Measurements from ENCODE around the gene TMPRSS5.
"Not testable (repeated sequence)": the region's sequence is repeated elsewhere in the genome, so short reads cannot be mapped to it uniquely, and the experiment has no call there.

TMPRSS5 gene

GRCh38 chr11:113697756-113698407 is 8.2 kb downstream of the TMPRSS5 start:
- no peak for DNase-seq (ENCODE audit: low read depth in 2 of 3, low spot score in 1 of 3)

DNA sequence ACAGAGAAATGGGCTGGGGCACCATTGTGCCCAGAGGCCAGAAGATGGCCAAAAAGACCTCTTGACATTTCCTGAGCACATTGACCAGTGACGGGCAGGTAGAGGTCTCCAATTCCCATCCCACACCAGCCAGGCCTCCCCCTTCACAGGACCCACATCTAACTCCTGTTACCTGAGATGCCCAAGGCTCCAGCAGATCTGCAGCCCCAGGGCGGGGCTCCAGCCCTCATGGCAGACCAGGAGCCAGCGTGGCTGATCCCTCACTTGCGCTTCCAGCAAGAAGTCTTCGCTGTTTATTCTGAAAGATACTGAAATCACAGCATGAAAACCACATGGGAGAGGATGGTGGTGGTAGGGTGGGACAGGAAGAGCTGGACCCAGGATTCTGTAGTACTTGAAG is 9.0 kb downstream of the TMPRSS5 start:
- no peak for DNase-seq (ENCODE audit: low read depth in 2 of 3, low spot score in 1 of 3)

GRCh38 chr11:113695207-113695606 is 10.9 kb downstream of the TMPRSS5 start:
- DNase-seq (ENCODE audit: low read depth in 2 of 3, low spot score in 1 of 3) = no peak

DNA sequence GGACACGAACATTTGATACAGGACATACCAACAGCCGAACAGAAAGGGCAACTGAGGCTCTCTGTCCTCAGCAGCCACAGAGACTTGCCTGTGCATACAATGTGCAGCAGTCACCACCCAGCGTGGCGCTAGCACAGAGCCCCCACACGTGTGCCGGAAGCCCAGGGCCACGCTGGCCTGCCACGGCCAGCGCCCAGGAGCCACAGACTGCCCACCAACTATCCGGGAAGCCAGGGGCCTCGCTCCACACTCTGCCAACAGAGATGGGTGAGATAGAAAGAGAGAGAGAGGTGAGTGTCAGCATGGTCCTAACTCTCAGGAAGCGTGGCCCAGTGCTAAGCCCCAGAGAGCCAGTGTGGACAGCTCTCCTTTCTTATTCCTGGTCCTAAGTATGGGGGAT is 11.7 kb downstream of the TMPRSS5 start:
- DNase-seq (ENCODE audit: low read depth in 2 of 3, low spot score in 1 of 3) = no peak

DNA sequence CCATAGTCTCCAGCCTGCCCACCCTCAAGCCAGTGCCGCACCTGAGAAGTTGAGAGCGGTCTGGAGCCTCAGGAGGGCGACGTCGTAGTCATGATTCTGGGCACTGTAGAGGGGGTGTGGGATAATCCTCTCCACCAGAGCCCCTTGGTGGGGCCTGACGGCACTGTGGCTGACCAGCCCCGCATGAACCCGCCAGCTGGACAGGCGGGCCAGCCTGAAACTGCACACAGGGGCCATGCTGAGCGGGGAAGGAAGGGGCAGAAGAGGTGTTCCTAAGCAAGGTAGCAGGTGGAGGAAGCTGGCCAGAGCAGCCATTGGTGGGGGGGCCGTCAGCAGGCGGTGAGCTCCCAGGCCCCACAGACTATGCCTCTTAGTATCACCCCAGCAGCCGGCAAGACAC is 13.1 kb downstream of the TMPRSS5 start:
- DNase-seq (ENCODE audit: low read depth in 2 of 3, low spot score in 1 of 3) = no peak

DNA sequence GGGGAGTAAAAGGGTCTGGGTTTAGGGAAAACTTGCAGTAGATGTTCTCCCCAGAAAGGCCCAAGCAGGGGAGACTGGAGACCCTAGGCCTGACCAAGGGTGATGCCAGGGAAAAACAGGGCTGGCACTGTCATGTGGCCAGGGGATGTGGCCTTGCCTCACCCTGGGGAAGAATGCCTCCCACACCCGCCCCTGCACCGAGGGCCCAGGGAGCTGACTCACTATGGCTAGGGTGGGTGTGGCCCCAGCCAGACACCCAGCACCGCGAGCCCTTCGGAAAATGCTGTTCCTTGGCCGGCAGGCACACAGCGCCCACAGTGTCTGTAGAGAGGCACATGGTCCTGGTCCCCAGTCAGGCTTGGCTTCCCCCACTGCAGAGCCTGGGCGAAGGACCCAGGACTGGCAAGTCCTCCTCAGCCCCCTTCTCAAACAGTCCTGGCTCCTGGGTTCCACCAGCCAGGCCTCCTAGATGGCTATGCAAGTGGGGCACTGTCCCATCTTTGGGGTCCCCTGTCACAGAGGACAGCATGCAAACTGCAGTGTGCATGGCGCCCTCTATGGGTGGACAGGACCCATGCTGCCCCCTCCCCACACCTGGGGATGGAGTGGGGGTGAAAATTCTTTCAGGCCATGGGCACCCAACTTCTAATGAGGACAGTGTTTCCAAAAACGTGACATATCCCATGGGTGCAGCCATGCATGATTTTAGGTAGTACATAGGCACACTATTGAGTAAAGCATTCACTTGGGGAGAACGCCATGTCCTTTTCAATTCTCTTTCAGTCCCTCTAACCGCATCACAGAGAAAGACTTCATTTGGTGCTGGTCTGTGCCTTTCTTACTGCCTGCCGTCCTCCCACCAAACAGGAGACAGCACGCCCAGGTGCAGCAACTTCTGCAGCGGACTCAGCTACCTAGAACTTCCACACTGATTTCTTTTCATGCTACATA is 15.2 kb downstream of the TMPRSS5 start:
- DNase-seq (ENCODE audit: low read depth in 2 of 3, low spot score in 1 of 3) = peak in 1 of 3 donors; percentile 1

DNA sequence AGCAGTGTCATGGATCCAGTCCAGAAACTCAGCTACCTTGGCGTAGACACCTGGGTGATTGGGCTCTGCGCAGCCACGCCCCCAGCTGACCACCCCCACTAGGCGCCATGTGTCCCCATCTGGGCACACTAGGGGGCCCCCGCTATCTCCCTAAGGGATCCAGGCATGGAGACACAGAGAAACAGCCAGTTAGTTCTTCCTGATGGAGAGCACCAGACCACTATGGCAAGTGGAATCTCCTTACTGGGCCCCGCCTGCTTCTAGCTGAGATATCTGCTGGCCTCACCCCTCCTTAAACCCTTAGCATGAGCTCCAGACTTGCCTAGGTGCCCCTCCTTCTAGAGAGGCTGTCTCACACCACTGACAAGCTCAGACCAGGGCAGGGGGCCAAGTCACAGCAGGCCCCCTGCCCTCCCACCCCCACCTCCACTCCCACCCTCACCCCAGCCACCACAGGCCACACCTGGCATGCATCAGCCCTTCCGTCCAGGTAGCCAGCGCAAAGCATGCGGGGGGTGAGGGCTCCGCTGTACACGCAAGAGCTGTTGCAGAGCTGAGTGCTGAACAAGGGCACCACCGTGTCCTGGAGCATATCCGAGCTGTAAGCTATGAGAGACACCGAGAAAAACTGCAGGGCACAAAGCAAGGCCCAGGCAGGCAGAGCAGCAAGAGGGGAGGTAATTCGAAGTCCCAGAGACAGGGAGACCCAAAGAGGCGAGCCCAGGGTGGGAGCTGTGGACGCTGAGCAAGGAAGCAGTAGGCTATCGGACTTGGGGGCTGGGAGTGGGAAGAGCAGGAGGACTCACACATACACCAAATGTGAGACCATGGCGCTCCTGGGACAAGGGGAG is 16.1 kb downstream of the TMPRSS5 start:
- no peak for DNase-seq (ENCODE audit: low read depth in 2 of 3, low spot score in 1 of 3)

DNA sequence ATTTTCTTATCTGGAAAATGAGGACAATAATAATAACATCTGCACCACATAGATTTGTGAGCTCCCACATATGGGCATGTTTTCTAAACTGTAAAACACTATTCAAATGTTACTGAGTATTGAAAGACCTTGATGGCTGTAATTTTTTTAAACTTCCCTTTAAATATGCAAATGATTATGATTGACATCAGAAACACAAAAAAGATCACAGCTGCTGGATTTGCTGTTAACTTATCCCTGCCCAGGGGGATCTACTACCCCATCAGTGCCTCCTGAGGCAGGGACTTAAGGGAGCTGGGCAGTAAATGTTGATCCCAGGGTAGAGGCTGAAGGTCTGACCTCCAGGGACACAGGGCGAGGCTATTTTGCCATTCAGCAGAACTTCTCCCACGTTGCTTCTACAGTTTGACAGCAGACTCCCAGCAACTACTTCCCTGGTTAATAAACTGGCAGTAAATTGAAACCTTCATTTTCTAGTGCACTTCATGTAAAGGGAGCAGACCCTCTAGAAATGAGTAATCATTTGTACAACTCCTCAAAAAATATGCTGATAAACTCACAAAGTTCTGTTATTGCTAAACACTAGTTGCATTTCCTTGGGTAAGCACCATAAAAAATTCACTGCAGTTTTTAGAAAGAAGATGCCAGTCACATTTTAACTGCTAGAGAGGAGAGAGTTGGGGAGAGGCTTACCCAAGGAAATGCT is 20.3 kb downstream of the TMPRSS5 start:
- DNase-seq (ENCODE audit: low read depth in 2 of 3, low spot score in 1 of 3) = no peak

- DNase-seq (ENCODE audit: low read depth in 2 of 3, low spot score in 1 of 3) = no peak
These were observed 21.6 kb downstream of the TMPRSS5 start for GRCh38 chr11:113684496-113684895.

DNA sequence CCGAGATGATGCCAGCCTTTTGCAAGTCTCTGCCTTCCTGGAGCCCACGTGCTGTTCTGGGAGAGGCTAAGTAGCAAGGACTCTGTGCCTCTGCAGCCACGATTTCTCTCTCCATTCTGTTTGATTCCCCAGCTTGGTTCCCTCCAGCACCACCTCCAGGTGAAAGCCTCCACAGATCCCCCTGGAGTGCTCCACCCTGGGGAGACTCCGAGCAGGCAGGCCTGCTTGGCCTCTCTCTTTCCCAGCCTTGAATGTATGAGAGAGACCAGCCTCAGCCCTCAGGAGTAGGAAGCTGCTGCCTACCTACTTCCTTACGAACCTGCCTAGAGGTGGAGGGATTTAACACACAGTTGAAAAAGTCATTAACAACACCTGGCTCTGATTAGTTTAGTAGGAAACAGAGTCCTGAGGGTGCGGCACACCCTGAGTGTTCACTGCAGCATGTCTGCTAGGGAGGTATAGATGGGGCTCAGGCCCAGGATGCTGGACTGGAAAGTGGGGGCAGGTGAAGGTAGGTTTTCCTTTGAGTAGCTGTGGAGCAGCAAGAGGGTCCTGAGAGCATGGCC is 22.5 kb downstream of the TMPRSS5 start:
- no peak for DNase-seq (ENCODE audit: low read depth in 2 of 3, low spot score in 1 of 3)

DNA sequence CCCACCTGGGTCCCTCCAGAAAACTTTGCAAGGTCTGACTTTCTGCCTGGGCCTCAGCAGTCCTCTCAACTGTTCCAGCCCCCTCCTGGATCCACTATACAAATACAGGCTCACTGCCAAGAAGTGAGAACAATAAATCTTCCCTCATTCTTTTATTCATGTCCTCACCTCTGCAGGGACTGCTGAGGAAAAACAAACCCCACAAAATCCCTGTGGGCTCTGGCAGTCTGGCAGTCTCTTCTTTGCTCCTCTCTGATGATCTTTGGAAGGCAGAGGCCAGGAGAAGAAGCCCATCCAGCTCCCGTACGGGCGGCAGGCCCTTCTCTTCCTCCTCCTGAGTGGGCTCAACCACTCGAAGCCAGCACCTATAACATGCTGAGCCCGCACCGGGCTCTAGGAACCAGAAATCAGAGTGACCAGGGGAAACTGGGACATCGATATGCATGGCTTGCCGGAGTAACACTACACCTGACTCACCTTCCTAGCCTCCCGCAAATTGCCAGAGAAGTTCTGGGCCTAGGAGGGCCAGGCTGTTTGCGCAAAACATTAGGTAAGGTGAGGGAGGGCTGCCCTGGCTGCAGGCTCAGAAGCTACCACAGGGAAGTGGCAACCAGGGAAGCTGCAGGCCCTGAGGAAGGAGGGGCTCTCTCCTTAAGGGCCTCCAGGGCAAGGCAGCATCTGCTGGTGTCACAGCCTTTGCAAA is 24.2 kb downstream of the TMPRSS5 start:
- no peak for DNase-seq (ENCODE audit: low read depth in 2 of 3, low spot score in 1 of 3)

DNA sequence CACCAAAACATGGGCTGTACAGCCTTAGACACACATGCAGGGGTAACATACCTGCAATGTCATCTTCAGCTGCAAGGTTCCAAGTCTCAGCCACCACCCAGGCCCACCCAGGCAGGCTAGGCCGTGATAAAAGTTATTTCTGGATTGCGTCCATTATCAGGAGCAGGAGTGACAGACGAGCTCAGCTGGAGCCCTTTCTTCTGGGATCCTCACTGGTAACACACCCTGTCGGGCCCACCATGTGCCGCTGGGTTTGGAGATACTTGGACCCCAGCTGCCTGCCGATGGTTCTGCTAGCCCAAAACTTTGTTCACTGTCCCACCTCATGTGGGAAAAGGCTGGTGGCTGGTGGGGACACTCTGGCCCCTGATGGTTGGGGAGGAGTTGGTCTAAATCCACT is 24.8 kb downstream of the TMPRSS5 start:
- DNase-seq (ENCODE audit: low read depth in 2 of 3, low spot score in 1 of 3) = no peak

GRCh38 chr11:113677685-113678084 is 28.4 kb downstream of the TMPRSS5 start:
- no peak for DNase-seq (ENCODE audit: low read depth in 2 of 3, low spot score in 1 of 3)

DNA sequence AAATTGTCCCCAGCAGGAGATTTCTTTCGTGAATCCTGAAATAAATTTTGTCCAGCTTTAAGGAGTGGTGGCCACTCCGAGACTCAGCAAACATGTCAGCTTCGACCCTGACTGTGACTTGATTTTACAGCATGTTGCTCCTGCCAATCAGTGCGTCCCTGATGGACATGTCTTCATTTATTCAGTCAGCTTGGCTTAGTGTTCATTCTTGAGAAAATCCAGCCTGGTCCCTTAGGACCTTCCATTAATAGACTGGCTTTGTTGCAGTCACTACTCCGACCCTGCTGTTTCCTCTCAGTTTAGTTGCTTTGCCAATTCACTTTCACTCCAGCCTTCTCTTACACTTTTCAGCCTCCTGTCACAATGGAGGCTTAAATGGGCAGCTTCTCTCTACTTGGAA is 30.5 kb downstream of the TMPRSS5 start:
- no peak for DNase-seq (ENCODE audit: low read depth in 2 of 3, low spot score in 1 of 3)

GRCh38 chr11:113675003-113675561 is 31.0 kb downstream of the TMPRSS5 start:
- DNase-seq (ENCODE audit: low read depth in 2 of 3, low spot score in 1 of 3) = peak in 2 of 3 donors; percentile 1 to 7

DNA sequence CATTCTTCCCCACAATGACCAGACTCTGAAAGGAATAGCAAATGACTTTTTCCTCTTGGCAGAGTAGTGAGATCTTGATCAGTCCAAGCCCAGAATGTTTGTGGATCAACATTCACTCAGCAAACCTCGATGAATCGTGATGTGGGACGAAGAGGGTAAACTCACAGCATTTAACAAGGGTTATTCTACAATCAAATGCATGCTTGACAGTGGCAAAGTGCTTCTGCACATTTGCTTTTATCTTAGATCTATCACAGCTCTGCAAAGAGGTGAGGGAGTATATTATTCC is 31.8 kb downstream of the TMPRSS5 start:
- no peak for DNase-seq (ENCODE audit: low read depth in 2 of 3, low spot score in 1 of 3)

- DNase-seq (ENCODE audit: low read depth in 2 of 3, low spot score in 1 of 3) = no peak
These were observed 32.3 kb downstream of the TMPRSS5 start for GRCh38 chr11:113673550-113674396.

- not testable (repeated sequence) for DNase-seq (ENCODE audit: low read depth in 2 of 3, low spot score in 1 of 3)
These were observed 34.2 kb downstream of the TMPRSS5 start for GRCh38 chr11:113671914-113672313.

GRCh38 chr11:113670831-113671215 is 35.3 kb downstream of the TMPRSS5 start:
- no peak for DNase-seq (ENCODE audit: low read depth in 2 of 3, low spot score in 1 of 3)

Measured in stimulated activated CD4-positive, alpha-beta T cell treated with anti-CD3 and anti-CD28 coated beads, Interleukin-12 subunit alpha, Interleukin-12 subunit beta, amount 100 ng/mL, for 48 hours (primary cell).